Coronary artery (tissue), 2 donors: ENCODE data around the gene SLC35G1.
A peak's percentile ranks its signal among the peaks of the same experiment; 100 is the strongest.

ENCODE experiments used
- DNase-seq: peaks from one replicate; pipeline ENCODE4 v3.0.0-alpha.2; 2017; ENCODE audit warnings: low spot score
- H3K27ac ChIP-seq, 2 donors: fragments of 200-600 bp; sonication (generic); one replicate each; pipeline ENCODE4 v1.5.1; 2016 to 2019
- H3K4me3 ChIP-seq: fragments of 200-600 bp; sonication (generic); 2 replicates; pipeline ENCODE4 v1.5.1; 2016; ENCODE audit warnings: mild to moderate bottlenecking, moderate library complexity
- TF ChIP-seq, protein P1 (sequence below): fragments of 200-600 bp; sonication (generic); IDR thresholded peaks from one replicate; pipeline ENCODE4 v1.5.1; 2019; ENCODE audit warnings: antibody characterized with exemption

SLC35G1 gene

DNA sequence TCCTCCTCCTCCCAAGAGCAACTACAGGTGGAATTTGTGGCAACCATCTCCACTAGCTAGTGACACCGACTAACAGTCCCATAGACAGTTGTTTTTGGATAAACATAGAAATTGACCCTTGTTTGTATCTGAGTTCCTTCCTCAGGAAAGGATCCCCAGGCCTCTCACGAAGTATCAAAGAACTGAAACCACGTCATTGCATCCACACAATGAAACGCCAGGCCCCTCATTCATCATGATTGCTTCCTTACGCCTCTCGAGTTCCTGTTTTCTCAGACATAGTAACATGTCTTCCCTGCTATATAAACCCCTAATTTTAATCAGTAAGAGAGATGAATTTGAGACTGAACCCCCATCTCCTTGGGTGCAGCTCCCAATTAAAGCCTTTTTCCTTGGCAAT lies 18.1 kb downstream of the SLC35G1 start:
- TF ChIP-seq, protein P1, sequence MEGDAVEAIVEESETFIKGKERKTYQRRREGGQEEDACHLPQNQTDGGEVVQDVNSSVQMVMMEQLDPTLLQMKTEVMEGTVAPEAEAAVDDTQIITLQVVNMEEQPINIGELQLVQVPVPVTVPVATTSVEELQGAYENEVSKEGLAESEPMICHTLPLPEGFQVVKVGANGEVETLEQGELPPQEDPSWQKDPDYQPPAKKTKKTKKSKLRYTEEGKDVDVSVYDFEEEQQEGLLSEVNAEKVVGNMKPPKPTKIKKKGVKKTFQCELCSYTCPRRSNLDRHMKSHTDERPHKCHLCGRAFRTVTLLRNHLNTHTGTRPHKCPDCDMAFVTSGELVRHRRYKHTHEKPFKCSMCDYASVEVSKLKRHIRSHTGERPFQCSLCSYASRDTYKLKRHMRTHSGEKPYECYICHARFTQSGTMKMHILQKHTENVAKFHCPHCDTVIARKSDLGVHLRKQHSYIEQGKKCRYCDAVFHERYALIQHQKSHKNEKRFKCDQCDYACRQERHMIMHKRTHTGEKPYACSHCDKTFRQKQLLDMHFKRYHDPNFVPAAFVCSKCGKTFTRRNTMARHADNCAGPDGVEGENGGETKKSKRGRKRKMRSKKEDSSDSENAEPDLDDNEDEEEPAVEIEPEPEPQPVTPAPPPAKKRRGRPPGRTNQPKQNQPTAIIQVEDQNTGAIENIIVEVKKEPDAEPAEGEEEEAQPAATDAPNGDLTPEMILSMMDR: no peak
- Histone ChIP-seq H3K27ac (no peak overlapping the region), H3K4me3 (no peak overlapping the region)
- no peak for DNase-seq

GRCh38 chr10:93912444-93912843 lies 18.7 kb downstream of the SLC35G1 start:
- no peak for DNase-seq
- Histone ChIP-seq H3K4me3 (no peak overlapping the region), H3K27ac (no peak overlapping the region)
- TF ChIP-seq, protein P1: no peak

- no peak overlapping the region for H3K27ac ChIP-seq
- no peak for DNase-seq
- TF ChIP-seq, protein P1: no peak
- no peak overlapping the region for H3K4me3 ChIP-seq
Observed at GRCh38 chr10:93913706-93914105, 19.9 kb downstream of the SLC35G1 start.

DNA sequence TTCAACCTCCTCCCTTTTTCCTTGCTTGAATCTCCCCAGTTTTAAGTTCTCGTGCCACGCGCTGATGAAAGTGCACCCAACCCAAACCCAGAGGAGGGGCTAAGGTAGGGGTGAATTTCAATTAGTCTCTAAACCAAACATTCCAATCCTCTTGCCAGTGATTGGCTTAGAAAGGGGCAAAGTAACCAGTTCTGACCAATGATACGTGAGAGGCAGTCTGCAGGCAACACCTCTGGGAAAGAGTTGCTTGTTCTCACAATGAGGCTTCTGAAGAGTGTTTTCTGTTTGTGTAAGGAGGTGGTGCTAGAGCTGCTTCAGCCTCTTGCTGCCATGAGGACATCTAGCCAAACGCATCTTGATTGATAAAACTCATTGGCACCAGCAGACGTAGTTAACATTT lies 21.8 kb downstream of the SLC35G1 start:
- no peak overlapping the region for H3K4me3 ChIP-seq
- TF ChIP-seq, protein P1: no peak
- no peak overlapping the region for H3K27ac ChIP-seq
- no peak for DNase-seq

DNA sequence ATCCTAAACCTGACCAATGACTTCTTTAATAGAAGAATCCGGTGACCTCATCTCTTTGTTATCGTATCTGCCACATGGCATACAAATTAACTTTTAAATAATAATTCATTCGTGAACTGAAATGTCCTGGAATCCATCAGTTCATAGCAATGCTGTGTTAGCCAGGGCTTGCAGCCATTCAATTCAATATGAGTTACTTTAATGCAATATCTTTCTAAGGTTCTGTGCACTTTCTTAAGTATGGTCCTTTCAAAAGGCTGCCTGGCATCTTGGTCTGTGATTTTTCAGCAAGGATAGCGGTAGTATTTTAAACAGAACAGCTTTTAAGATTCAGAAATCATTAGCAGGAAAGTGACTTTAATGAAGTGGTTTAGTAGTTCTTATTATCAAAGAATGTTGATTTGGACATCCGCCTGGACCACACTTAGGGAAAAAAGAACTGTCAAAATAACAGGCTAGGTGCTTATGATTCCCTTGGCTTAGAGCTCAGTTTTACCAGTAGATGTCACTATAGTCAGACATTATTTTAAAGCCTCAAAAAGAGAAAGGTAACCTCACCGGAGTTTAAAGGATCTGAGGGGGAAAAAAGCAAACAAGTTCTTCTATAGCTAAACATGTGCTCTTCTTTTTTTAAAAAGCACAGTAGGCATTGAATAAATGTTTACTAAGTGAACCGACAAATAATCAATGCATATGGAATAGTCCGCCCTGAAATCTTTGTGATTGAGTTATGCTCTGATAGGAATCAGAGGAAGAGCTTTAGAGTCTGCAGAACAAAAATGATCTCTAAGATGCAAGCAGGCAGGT lies 22.7 kb downstream of the SLC35G1 start:
- no peak overlapping the region for H3K4me3 ChIP-seq
- no peak for DNase-seq
- TF ChIP-seq, protein P1: peak; percentile 31

DNA sequence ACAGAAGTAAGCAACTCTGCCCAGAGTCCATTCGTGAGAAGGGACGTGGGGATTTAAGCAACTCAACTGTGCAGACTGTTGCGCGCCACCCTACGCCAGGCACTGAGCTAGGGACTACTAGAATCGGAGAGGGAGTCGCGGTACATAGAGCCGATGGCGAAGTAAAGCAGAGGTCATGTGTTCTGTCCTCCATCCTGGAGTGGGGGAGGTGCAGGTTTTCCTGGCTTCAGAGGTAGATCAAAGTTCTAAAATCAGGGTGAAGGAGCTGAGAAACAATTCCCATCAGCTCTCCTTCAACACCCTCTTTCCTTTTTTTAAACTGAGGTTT lies 23.2 kb downstream of the SLC35G1 start:
- DNase-seq: no peak
- H3K4me3 ChIP-seq: no peak overlapping the region
- TF ChIP-seq, protein P1: no peak
- H3K27ac ChIP-seq: no peak overlapping the region

More for the DNA sequence above, 22.7 kb downstream of the SLC35G1 start:
- H3K27ac ChIP-seq: no peak overlapping the region

- Histone ChIP-seq H3K27ac (no peak overlapping the region), H3K4me3 (no peak overlapping the region)
- DNase-seq: no peak
- TF ChIP-seq, protein P1: no peak
Observed at GRCh38 chr10:93917821-93918220, 24.0 kb downstream of the SLC35G1 start.
